GM23248 (cell line): ENCODE results near the gene ZNF718. TPM values are rescaled to one million over a fixed set of nuclear protein-coding genes. Genes with fewer than 3 reads are reported as not detected.

ENCODE experiments used
- DNase-seq: peaks from one replicate; pipeline ENCODE4 v3.0.0-alpha.2; 2015
- H2AFZ ChIP-seq: fragments of 200-600 bp; sonication (generic); 2 replicates; pipeline ENCODE4 v1.6.1; 2016; ENCODE audit warnings: antibody characterized with exemption
- H3F3A ChIP-seq: fragments of 200-600 bp; sonication (generic); 2 replicates; pipeline ENCODE4 v1.6.1; 2016; ENCODE audit warnings: mild to moderate bottlenecking, antibody characterized with exemption, mixed run types; ENCODE audit not compliant: insufficient read depth
- H3K27ac ChIP-seq: fragments of 200-600 bp; sonication (generic); 2 replicates; pipeline ENCODE4 v1.5.1; 2016; ENCODE audit warnings: mild to moderate bottlenecking
- H3K27me3 ChIP-seq: fragments of 200-600 bp; sonication (generic); replicated peaks from 2 replicates; pipeline ENCODE4 v1.6.1; 2016; ENCODE audit warnings: mild to moderate bottlenecking; ENCODE audit not compliant: insufficient read depth
- H3K36me3 ChIP-seq: fragments of 200-600 bp; sonication (generic); 2 replicates; pipeline ENCODE4 v1.6.1; 2016; ENCODE audit warnings: low read depth, mild to moderate bottlenecking
- H3K4me1 ChIP-seq: fragments of 200-600 bp; sonication (generic); 2 replicates; pipeline ENCODE4 v1.6.1; 2016; ENCODE audit warnings: mild to moderate bottlenecking; ENCODE audit not compliant: insufficient read depth
- H3K4me2 ChIP-seq: fragments of 200-600 bp; sonication (generic); one replicate; pipeline ENCODE4 v1.6.1; 2016; ENCODE audit warnings: mild to moderate bottlenecking; ENCODE audit not compliant: unreplicated experiment
- H3K4me3 ChIP-seq: fragments of 200-600 bp; sonication (generic); 2 replicates; pipeline ENCODE4 v1.5.1; 2016; ENCODE audit warnings: mild to moderate bottlenecking
- H3K79me2 ChIP-seq: fragments of 200-600 bp; sonication (generic); 2 replicates; pipeline ENCODE4 v1.6.1; 2016; ENCODE audit warnings: mild to moderate bottlenecking; ENCODE audit not compliant: insufficient read depth
- H3K9ac ChIP-seq: fragments of 200-600 bp; sonication (generic); 2 replicates; pipeline ENCODE4 v1.6.1; 2016; ENCODE audit warnings: mild to moderate bottlenecking
- H3K9me2 ChIP-seq: fragments of 200-600 bp; sonication (generic); 2 replicates; pipeline ENCODE4 v1.6.1; 2016; ENCODE audit warnings: mixed run types, mild to moderate bottlenecking, moderate library complexity; ENCODE audit not compliant: insufficient read depth
- H3K9me3 ChIP-seq: fragments of 200-600 bp; sonication (generic); one replicate; pipeline ENCODE4 v1.6.1; 2017; ENCODE audit warnings: low read depth
- H4K20me1 ChIP-seq: fragments of 200-600 bp; sonication (generic); 2 replicates; pipeline ENCODE4 v1.6.0; 2016; ENCODE audit not compliant: insufficient read depth
- EZH2 ChIP-seq: fragments of 200-600 bp; sonication (generic); IDR thresholded peaks from 2 replicates; pipeline ENCODE4 v1.6.1; 2018; ENCODE audit warnings: antibody characterized with exemption, mild to moderate bottlenecking; ENCODE audit not compliant: insufficient read depth, poor library complexity, severe bottlenecking
- EZH2phosphoT487 ChIP-seq: fragments of 200-600 bp; sonication (generic); IDR thresholded peaks from 2 replicates; pipeline ENCODE4 v1.6.1; 2018; ENCODE audit warnings: antibody characterized with exemption, moderate library complexity, mild to moderate bottlenecking, low read depth; ENCODE audit not compliant: insufficient read depth
- WGBS, 2 experiments: methylation state at CpG; one replicate each; pipeline ENCODE4 v1.1.6; 2015 to 2017; ENCODE audit warnings: low lambda C conversion rate in 2 of 2, low coverage in 1 of 2; ENCODE audit errors: missing lambda C conversion rate in 2 of 2; 5-methylcytosine and 5-hydroxymethylcytosine counted together
- in situ Hi-C: fragments of 300-500 bp; cut with MboI; formaldehyde crosslinking; loops from 2 replicates; pipeline ENCODE4 v1.15.0; 2020
- polyA plus RNA-seq: library from polyadenylated mRNA; unstranded; fragments of >200 nt; fragmentation: Nextera tagmentation; extraction: Ambion mirVana; gene quantifications from 2 replicates; pipeline ENCODE4 v1.2.1, GENCODE V29; 2016
- total RNA-seq: library from RNA; depleted of rRNA; stranded (reverse); fragments of >200 nt; shearing (Covaris generic); gene quantifications from 2 replicates; pipeline ENCODE4 v1.2.3, GENCODE V29; 2014

Gene ZNF718
- total and polyA plus RNA-seq, 2 experiments from 2014 or later, result 2.7 to 5.8 TPM

GRCh38 chr4:132483-132882, 8.2 kb downstream of the ZNF718 start:
- Histone ChIP-seq H3K79me2 (peaks cover 61% of the 10 kb centered on the region), H3F3A (no peaks in the 10 kb centered on the region), H4K20me1 (no peaks in the 10 kb centered on the region), H3K27ac (no peak overlapping the region), H3K36me3 (peaks cover 52% of the 10 kb centered on the region), H3K4me1 (no peaks in the 10 kb centered on the region), H3K27me3 (no peaks in the 10 kb centered on the region), H3K9me2 (no peaks in the 10 kb centered on the region), H2AFZ (no peak overlapping the region), H3K9ac (no peak overlapping the region), H3K4me3 (no peak overlapping the region), H3K9me3 (no peaks in the 10 kb centered on the region), H3K4me2 (no peak overlapping the region)
- no peak for DNase-seq
- 100% methylated on average over 1 of the region's 1 CpG for WGBS, 2 experiments
- no peak for TF ChIP-seq EZH2phosphoT487
- TF ChIP-seq EZH2, result no peak
- in situ Hi-C loops, result no loop called here

GRCh38 chr4:138935-139334, 14.6 kb downstream of the ZNF718 start:
- H3K79me2 ChIP-seq, result peaks cover 70% of the 10 kb centered on the region
- no peak overlapping the region for H3K4me3 ChIP-seq
- H3K27ac ChIP-seq, result no peak overlapping the region
- TF ChIP-seq EZH2 (no peak), EZH2phosphoT487 (no peak)
- H3K9me2 ChIP-seq, result no peaks in the 10 kb centered on the region
- no peaks in the 10 kb centered on the region for H3K27me3 ChIP-seq
- peaks cover 84% of the 10 kb centered on the region for H3K36me3 ChIP-seq
- DNase-seq, result no peak
- H3K4me1 ChIP-seq, result no peaks in the 10 kb centered on the region
- no peak overlapping the region for H2AFZ ChIP-seq
- H3K9me3 ChIP-seq, result peaks cover under 1% of the 10 kb centered on the region
- H3F3A ChIP-seq, result 0 out of 2 replicates have a peak, but pooled peaks cover 3% of the 10 kb centered on the region
- H3K4me2 ChIP-seq, result no peak overlapping the region
- WGBS, 2 experiments, result 80 to 87% methylated on average over 3 of the region's 3 CpGs
- H3K9ac ChIP-seq, result no peak overlapping the region
- H4K20me1 ChIP-seq, result no peaks in the 10 kb centered on the region
- in situ Hi-C loops, result no loop called here

DNA sequence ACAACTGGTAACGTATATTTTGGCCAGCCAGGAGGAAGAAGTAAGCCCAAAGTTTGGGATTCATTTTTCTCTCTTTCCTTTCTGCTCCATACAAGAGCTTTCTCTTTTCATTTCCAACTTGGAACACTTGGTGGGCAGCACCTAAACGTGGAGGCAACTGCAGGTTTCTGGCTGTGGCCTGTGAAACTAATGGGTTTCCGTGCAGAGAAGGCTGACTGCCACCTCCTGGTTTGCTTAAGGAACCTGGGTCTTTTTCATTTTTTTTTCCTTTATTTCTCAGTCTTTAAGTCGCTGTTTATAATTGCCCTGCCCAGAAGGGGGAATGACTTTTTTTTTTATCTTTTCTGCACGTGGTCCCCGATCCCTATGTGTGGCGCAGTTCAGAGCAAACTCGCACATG, 15.4 kb downstream of the ZNF718 start:
- H3K9me2 ChIP-seq, result no peaks in the 10 kb centered on the region
- H3K4me1 ChIP-seq, result no peaks in the 10 kb centered on the region
- no peak overlapping the region for H2AFZ ChIP-seq
- no peak overlapping the region for H3K27ac ChIP-seq
- H3K4me3 ChIP-seq, result no peak overlapping the region
- peaks cover 78% of the 10 kb centered on the region for H3K36me3 ChIP-seq
- no peaks in the 10 kb centered on the region for H4K20me1 ChIP-seq
- DNase-seq, result no peak
- H3K4me2 ChIP-seq, result no peak overlapping the region
- WGBS, 2 experiments, result 97 to 98% methylated on average over 8 of the region's 8 CpGs
- H3F3A ChIP-seq, result 0 out of 2 replicates have a peak, but pooled peaks cover 3% of the 10 kb centered on the region
- TF ChIP-seq EZH2 (no peak), EZH2phosphoT487 (no peak)
- in situ Hi-C loops, result no loop called here
- H3K79me2 ChIP-seq, result peaks cover 62% of the 10 kb centered on the region
- H3K27me3 ChIP-seq, result no peaks in the 10 kb centered on the region
- peaks cover 6% of the 10 kb centered on the region for H3K9me3 ChIP-seq
- no peak overlapping the region for H3K9ac ChIP-seq

GRCh38 chr4:146621-147020, 22.3 kb downstream of the ZNF718 start:
- no peak for DNase-seq
- TF ChIP-seq EZH2 (no peak), EZH2phosphoT487 (no peak)
- peaks cover 34% of the 10 kb centered on the region for H3K79me2 ChIP-seq
- H3K4me1 ChIP-seq, result no peaks in the 10 kb centered on the region
- H3K27ac ChIP-seq, result no peak overlapping the region
- H3K9me3 ChIP-seq, result peaks cover 21% of the 10 kb centered on the region
- in situ Hi-C loops, result no loop called here
- H4K20me1 ChIP-seq, result no peaks in the 10 kb centered on the region
- H3K9me2 ChIP-seq, result no peaks in the 10 kb centered on the region
- no peak overlapping the region for H3K9ac ChIP-seq
- H3K4me3 ChIP-seq, result no peak overlapping the region
- H3F3A ChIP-seq, result no peaks in the 10 kb centered on the region
- peaks cover 61% of the 10 kb centered on the region for H3K36me3 ChIP-seq
- no peak overlapping the region for H2AFZ ChIP-seq
- no peaks in the 10 kb centered on the region for H3K27me3 ChIP-seq
- WGBS, 2 experiments, result 96% methylated on average over 1 of the region's 1 CpG
- no peak overlapping the region for H3K4me2 ChIP-seq

- no peak overlapping the region for H3K9ac ChIP-seq
- in situ Hi-C loops, result no loop called here
- no peak overlapping the region for H3K4me2 ChIP-seq
- no peaks in the 10 kb centered on the region for H3F3A ChIP-seq
- H3K9me3 ChIP-seq, result peaks cover 21% of the 10 kb centered on the region
- no peak overlapping the region for H3K27ac ChIP-seq
- no peak overlapping the region for H3K4me3 ChIP-seq
- no peaks in the 10 kb centered on the region for H3K27me3 ChIP-seq
- DNase-seq, result no peak
- peaks cover 34% of the 10 kb centered on the region for H3K79me2 ChIP-seq
- H2AFZ ChIP-seq, result no peak overlapping the region
- WGBS, 2 experiments, result 97 to 98% methylated on average over 4 of the region's 4 CpGs
- H3K4me1 ChIP-seq, result no peaks in the 10 kb centered on the region
- TF ChIP-seq EZH2phosphoT487 (no peak), EZH2 (no peak)
- H3K36me3 ChIP-seq, result peaks cover 55% of the 10 kb centered on the region
- no peaks in the 10 kb centered on the region for H3K9me2 ChIP-seq
- H4K20me1 ChIP-seq, result no peaks in the 10 kb centered on the region
Observed at GRCh38 chr4:147233-147632, 22.9 kb downstream of the ZNF718 start.
